ENCODE data around the gene BAAT. TPM values are rescaled to one million over a fixed set of nuclear protein-coding genes. Genes with fewer than 3 reads are reported as not detected.
A peak's percentile ranks its signal among the peaks of the same experiment; 100 is the strongest.

Gene BAAT
- total RNA-seq, 1 donor from 2014 or later: not detected

DNA sequence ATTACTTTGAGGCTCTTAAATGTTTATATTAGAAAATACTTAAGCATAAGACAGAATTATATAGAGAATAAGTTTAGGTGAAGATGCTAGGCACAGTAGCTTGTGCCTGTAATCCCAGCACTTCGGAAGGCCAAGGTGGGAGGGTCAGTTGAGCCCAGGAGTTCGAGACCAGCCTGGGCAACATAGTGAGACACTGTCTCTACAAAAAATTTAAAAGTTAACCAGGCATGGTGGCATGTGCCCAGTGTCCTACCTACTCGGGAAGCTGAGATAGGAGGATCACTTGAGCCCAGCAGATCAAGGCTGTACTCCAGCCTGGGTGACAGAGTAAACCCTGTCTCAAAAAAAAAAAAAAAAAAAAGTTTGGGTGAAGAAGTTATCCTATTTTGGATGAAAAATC, 61.7 kb downstream of the BAAT start:
- Histone ChIP-seq H3K27me3 (ENCODE audit: control insufficient read depth, insufficient read depth, low read length) (no peaks in the 10 kb centered on the region), H3K36me3 (ENCODE audit: control insufficient read depth, insufficient read depth, low read length) (no peaks in the 10 kb centered on the region), H3K4me3 (ENCODE audit: low read depth, low read length) (no peak overlapping the region)
- no peak for DNase-seq (ENCODE audit: low read depth)
- TF ChIP-seq, protein P1, sequence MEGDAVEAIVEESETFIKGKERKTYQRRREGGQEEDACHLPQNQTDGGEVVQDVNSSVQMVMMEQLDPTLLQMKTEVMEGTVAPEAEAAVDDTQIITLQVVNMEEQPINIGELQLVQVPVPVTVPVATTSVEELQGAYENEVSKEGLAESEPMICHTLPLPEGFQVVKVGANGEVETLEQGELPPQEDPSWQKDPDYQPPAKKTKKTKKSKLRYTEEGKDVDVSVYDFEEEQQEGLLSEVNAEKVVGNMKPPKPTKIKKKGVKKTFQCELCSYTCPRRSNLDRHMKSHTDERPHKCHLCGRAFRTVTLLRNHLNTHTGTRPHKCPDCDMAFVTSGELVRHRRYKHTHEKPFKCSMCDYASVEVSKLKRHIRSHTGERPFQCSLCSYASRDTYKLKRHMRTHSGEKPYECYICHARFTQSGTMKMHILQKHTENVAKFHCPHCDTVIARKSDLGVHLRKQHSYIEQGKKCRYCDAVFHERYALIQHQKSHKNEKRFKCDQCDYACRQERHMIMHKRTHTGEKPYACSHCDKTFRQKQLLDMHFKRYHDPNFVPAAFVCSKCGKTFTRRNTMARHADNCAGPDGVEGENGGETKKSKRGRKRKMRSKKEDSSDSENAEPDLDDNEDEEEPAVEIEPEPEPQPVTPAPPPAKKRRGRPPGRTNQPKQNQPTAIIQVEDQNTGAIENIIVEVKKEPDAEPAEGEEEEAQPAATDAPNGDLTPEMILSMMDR (IDR thresholded peaks at IDR 0.05; ENCODE audit: insufficient read depth, low read length, poor library complexity, severe bottlenecking): no peak

DNA sequence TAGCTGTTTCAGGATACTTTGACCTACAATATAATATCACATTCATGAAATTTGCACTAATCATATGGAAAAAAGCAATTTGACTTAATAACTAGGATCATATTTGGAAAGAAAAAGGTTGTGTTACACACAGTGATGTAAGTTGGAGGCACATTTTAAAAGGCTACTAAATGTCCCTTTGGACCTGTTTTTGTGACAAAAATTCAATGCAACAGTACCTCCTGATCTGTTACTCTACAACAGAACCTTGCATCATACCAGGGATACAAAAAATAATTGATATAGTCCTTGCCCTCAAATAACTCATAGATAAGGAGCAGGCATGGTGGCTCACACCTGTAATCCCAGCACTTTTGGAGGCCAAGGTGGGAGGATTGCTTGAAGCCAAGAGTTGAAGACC, 67.1 kb downstream of the BAAT start:
- no peak for DNase-seq (ENCODE audit: low read depth)
- Histone ChIP-seq H3K36me3 (ENCODE audit: control insufficient read depth, insufficient read depth, low read length) (no peaks in the 10 kb centered on the region), H3K27me3 (ENCODE audit: control insufficient read depth, insufficient read depth, low read length) (no peaks in the 10 kb centered on the region), H3K4me3 (ENCODE audit: low read depth, low read length) (no peak overlapping the region)
- TF ChIP-seq, protein P1 (IDR thresholded peaks at IDR 0.05; ENCODE audit: insufficient read depth, low read length, poor library complexity, severe bottlenecking): no peak

DNA sequence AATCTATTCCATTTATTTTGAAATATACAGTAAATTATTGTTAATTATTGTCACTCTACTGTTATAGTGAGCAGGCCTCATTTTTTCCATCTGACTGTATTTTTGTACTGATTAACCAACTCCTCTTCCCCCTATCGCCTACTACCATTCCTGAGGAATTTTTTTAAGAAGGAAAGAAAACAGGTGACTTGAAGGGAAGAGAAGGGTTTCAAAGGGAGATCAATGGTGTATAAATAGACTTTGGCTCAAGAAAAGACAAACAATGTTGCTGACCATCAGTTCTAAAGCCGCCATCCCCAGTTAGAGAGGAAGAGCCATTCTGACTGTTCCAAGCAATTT, 69.7 kb downstream of the BAAT start:
- DNase-seq (ENCODE audit: low read depth): no peak
- H3K36me3 ChIP-seq (ENCODE audit: control insufficient read depth, insufficient read depth, low read length): no peaks in the 10 kb centered on the region
- no peaks in the 10 kb centered on the region for H3K27me3 ChIP-seq (ENCODE audit: control insufficient read depth, insufficient read depth, low read length)
- TF ChIP-seq, protein P1 (IDR thresholded peaks at IDR 0.05; ENCODE audit: insufficient read depth, low read length, poor library complexity, severe bottlenecking): no peak
- no peak overlapping the region for H3K4me3 ChIP-seq (ENCODE audit: low read depth, low read length)

DNA sequence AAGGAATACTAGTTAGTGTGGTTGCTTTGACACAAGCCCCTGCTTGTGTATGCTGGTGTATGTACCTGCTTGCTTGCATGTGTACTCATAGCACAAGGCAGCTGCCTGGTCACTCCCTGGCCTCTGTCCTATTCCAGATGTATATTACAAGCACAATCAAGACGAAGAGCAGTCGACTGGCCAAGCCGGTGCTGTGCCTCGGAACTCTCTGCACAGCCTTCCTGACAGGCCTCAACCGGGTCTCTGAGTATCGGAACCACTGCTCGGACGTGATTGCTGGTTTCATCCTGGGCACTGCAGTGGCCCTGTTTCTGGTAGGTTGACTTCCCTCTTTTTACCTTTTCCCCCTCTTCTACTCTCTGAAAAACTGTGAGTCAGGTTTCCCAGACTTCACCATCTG, 72.1 kb downstream of the BAAT start:
- DNase-seq (ENCODE audit: low read depth): no peak
- H3K4me3 ChIP-seq (ENCODE audit: low read depth, low read length): no peak overlapping the region
- no peaks in the 10 kb centered on the region for H3K36me3 ChIP-seq (ENCODE audit: control insufficient read depth, insufficient read depth, low read length)
- no peaks in the 10 kb centered on the region for H3K27me3 ChIP-seq (ENCODE audit: control insufficient read depth, insufficient read depth, low read length)
- TF ChIP-seq, protein P1 (IDR thresholded peaks at IDR 0.05; ENCODE audit: insufficient read depth, low read length, poor library complexity, severe bottlenecking): no peak

DNA sequence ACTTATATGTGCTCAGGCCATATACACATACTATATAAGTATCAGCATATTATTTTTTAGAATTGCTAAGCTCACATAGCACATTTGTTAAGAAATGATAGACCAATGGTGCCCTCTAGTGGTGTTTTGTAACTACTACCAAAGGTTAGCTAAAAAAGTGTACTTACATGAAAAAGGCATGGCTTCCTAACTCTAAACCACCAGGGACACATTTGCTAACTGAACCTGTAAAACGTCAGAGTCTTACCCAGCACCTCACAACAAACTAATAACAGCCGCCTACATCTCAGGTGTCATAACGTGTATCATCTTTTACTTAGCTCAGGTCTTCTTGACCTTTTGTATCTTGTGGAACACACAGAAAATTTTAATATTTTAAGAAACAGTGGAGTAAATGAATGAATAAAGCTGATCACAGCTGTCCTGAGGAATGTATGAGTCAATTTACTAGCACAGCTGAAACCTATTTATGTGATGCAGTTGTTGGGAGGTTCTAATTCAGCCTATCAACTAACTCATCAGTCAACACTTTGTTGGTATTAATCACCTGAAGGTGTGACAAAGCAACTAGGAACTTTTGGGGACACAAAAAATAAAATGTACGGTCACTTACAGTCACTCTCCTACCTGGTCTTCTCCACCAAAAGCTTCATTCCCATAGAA, 72.9 kb downstream of the BAAT start:
- TF ChIP-seq, protein P1 (IDR thresholded peaks at IDR 0.05; ENCODE audit: insufficient read depth, low read length, poor library complexity, severe bottlenecking): peak; percentile 55
- DNase-seq (ENCODE audit: low read depth): peak; percentile 45

DNA sequence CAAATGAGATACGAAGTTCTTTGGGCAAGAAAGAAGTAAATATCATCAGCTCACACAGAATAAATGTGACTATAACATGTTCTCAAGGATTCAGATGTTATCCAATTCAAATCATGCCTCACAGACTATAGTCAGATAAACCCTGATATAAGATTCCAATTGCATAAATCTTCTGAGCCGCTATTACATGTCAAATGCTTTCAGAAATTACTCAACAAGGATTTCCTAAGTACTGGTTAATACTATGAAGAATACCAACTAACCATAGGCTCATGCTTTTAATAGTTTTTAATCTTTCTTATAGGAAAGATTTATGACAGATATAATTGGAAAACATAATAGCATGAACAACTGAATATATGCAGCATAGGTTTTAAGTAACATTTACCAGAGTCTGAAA, 73.6 kb downstream of the BAAT start:
- H3K27me3 ChIP-seq (ENCODE audit: control insufficient read depth, insufficient read depth, low read length): no peaks in the 10 kb centered on the region
- TF ChIP-seq, protein P1 (IDR thresholded peaks at IDR 0.05; ENCODE audit: insufficient read depth, low read length, poor library complexity, severe bottlenecking): no peak
- H3K4me3 ChIP-seq (ENCODE audit: low read depth, low read length): no peak overlapping the region
- DNase-seq (ENCODE audit: low read depth): no peak
- H3K36me3 ChIP-seq (ENCODE audit: control insufficient read depth, insufficient read depth, low read length): no peaks in the 10 kb centered on the region

More for the DNA sequence above, 72.9 kb downstream of the BAAT start:
- Histone ChIP-seq H3K4me3 (ENCODE audit: low read depth, low read length) (no peak overlapping the region), H3K36me3 (ENCODE audit: control insufficient read depth, insufficient read depth, low read length) (no peaks in the 10 kb centered on the region), H3K27me3 (ENCODE audit: control insufficient read depth, insufficient read depth, low read length) (no peaks in the 10 kb centered on the region)
